Measurements from ENCODE around the gene AMZ1.

The AMZ1 gene

DNA sequence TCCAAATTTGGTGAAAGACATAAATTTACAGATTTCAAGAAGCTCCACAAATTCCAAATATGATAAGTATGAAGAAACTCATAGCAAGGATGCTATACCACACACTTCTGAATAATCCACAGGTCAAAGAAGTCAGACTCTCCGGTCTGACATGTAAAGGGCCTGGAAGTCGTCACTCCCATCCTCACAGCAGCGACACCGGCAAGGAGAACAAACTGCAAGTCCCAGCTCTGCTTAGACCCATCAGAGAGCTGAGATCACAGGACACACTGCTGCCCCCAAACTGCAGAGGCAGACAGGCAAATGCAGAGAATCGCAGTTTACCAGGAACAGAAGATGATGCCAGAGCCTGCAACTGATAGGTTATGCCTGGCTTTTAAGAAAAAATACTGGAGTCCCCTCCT is 62.0 kb downstream of the AMZ1 start:
- peak; percentile 60 for DNase-seq (ENCODE audit: low spot score)

DNA sequence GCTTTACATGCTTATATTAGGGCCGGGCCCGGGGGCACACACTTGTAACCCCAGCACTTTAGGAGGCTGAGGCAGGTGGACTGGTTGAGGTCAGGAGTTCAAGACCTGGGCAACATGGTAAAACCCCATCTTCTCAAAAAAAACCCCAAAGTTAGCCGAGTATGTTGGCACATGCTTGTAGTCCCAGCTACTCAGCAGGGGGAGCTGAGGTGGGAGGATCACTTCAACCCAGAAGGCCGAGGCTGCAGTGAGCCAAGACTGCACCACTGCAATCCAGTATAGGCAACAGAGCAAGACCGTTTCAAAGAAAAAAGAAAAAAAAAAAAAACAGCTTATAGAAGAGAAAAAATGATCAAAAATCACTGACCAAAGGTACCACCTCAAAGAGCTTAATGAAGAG is 63.1 kb downstream of the AMZ1 start:
- no peak for DNase-seq (ENCODE audit: low spot score)

DNA sequence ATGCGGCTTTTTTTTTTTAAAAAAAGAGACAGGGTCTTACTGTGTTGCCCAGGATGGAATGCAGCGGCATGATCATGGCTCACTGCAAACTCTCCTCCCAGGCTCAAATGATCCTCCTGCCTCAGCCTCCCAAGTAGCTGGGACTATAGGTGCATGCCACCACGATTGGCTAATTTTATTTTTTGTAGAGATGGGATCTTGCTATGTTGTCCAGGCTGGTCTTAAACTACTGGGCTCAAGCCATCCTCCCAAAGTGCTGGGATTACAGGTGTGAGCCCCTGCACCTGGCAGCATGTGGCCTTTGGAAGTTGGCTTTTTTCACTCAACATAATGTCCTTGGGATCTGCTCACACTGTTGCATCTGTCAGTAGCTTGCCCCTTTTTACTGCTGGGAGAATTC is 65.1 kb downstream of the AMZ1 start:
- DNase-seq (ENCODE audit: low spot score), result no peak

DNA sequence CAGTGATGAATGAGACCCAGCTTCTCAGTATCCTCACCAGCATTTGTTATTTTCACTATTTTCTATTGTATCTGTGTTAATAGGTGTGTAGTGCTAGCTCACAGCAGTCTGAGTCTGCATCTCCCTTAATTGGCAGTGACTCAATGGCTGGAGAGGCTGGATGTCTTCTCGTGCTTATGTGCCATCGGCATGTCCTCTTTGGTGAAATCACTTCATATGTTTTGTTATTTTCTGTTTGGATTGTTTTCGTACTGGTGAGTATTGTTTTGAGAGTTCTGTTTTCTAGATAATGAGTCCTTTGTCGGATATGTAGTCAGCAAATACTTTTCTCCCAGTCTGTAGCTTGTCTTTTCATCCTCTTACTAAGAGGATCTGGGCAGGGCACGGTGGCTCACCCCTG is 66.1 kb downstream of the AMZ1 start:
- DNase-seq (ENCODE audit: low spot score), result no peak

DNA sequence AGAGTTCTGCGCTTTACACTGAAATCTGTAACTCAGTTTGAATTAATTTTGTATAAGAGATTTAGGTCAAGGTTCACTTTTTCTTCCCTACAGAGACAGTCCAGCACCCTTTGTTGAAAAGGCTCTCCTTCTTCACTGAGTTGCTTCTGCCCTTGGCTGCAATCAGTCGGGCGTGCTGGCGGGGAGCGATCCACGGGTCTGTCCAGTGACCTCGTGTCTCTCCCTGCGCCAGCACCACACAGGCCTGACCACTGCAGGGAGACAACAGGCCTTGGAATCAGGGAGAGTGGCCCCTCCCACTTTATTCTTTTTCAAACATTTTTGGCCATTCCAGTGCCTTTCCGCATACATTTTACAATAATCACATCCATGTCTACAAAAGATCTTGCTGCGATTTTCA is 66.9 kb downstream of the AMZ1 start:
- no peak for DNase-seq (ENCODE audit: low spot score)

- DNase-seq (ENCODE audit: low spot score), result no peak
These were observed 67.5 kb downstream of the AMZ1 start for GRCh38 chr7:2755531-2755930.

DNA sequence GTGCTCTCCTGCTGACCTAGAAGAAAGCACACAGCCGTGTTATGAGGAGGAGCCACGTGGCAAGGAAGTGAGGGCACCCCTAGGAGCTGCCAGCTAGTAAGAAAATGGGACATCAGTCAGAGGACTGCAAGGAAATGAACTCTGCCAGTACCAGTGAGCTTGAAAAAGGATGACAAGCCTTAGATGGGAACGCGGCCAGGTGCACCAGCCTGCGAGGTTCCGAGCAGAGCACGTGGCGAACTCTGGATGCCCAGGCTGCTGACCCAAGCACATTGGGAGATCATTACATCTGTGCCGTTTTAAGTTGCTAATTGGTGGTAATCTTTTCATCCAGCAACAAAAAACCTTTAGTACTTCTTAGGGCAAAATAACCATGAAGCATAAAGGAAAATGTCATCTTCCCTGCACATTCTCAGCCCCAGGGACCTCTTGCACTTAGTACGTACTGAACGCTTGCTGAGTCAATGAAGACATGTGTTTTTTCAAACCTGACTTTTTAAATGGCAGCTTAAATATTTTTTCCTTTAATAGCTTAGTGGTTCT is 69.4 kb downstream of the AMZ1 start:
- no peak for DNase-seq (ENCODE audit: low spot score)

GRCh38 chr7:2757904-2758672 is 70.1 kb downstream of the AMZ1 start:
- DNase-seq (ENCODE audit: low spot score), result peak; percentile 79

- DNase-seq (ENCODE audit: low spot score), result no peak
These were observed 70.9 kb downstream of the AMZ1 start for GRCh38 chr7:2758673-2759616.

GRCh38 chr7:2759736-2760097 is 71.7 kb downstream of the AMZ1 start:
- DNase-seq (ENCODE audit: low spot score), result no peak

- peak; percentile 62 for DNase-seq (ENCODE audit: low spot score)
These were observed 72.3 kb downstream of the AMZ1 start for GRCh38 chr7:2760098-2760889.

DNA sequence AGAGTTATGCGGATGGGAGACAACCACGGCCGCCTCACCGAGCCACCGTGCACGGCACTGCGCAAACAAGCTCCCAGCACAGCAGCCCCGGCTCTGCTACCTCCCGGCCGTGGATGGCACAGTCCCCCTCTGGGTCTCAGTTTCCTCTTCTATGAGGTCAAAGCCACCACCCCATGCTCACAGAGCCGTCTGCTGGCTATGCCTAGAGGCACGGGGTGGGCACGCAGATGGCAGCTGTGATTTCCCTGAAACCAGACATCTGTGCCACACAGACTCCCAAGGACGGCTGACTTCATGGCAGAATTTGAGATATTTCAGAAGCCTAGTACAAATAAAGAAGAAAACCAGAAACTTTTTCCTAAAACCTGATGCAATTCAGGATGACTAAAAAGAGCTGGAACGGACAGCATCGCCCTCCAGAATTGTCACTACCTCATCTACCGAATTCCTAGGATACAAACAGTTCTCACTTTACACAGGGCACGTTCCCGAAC is 73.2 kb downstream of the AMZ1 start:
- no peak for DNase-seq (ENCODE audit: low spot score)

DNA sequence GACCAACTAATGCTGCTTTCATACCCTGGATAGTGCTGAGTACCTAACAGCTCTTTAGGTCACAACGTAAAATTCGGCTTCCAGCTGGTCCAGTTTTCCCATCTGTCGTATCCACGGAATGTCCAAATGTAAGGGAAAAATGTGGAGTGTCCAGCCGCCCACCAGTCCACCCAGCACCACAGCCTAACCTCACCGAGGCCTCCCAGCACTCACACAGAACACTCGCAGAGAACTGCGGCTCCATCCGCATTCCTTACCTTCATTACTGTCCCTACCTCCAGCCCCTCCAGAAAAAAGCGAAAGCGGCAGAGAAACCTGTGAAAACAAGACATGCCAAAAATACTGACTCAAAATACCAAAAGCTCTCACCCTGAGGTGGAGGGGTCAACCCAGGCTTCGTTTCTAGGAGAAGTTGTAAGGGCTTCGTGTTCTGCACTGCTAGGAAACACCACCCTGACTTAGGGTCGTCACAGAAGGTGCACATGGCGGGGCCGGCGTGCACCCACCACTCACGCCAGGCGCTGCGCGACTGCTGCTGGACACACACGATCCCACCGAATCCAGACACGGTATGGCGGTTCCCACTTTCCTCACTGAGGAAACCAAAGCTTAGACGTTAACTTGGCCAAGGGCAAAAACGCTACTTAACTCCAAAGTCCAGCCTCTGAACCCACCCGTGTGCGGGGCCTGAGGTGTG is 73.9 kb downstream of the AMZ1 start:
- no peak for DNase-seq (ENCODE audit: low spot score)

GRCh38 chr7:2763597-2763996 is 75.6 kb downstream of the AMZ1 start:
- no peak for DNase-seq (ENCODE audit: low spot score)

- no peak for DNase-seq (ENCODE audit: low spot score)
These were observed 76.6 kb downstream of the AMZ1 start for GRCh38 chr7:2764621-2765020.

Measured in SK-N-DZ (cell line).